ENCODE results near the gene CA10. TPM values are rescaled to one million over a fixed set of nuclear protein-coding genes. Genes with fewer than 3 reads are reported as not detected.

CA10 gene
- total and polyA plus RNA-seq, 9 of the 15 experiments (the other 6 are each of a cell fraction or from before 2014, with no cell fraction given) = not detected

GRCh38 chr17:52049051-52049450 lies 109.5 kb downstream of the CA10 start (continued):
- TF ChIP-seq, protein P1, sequence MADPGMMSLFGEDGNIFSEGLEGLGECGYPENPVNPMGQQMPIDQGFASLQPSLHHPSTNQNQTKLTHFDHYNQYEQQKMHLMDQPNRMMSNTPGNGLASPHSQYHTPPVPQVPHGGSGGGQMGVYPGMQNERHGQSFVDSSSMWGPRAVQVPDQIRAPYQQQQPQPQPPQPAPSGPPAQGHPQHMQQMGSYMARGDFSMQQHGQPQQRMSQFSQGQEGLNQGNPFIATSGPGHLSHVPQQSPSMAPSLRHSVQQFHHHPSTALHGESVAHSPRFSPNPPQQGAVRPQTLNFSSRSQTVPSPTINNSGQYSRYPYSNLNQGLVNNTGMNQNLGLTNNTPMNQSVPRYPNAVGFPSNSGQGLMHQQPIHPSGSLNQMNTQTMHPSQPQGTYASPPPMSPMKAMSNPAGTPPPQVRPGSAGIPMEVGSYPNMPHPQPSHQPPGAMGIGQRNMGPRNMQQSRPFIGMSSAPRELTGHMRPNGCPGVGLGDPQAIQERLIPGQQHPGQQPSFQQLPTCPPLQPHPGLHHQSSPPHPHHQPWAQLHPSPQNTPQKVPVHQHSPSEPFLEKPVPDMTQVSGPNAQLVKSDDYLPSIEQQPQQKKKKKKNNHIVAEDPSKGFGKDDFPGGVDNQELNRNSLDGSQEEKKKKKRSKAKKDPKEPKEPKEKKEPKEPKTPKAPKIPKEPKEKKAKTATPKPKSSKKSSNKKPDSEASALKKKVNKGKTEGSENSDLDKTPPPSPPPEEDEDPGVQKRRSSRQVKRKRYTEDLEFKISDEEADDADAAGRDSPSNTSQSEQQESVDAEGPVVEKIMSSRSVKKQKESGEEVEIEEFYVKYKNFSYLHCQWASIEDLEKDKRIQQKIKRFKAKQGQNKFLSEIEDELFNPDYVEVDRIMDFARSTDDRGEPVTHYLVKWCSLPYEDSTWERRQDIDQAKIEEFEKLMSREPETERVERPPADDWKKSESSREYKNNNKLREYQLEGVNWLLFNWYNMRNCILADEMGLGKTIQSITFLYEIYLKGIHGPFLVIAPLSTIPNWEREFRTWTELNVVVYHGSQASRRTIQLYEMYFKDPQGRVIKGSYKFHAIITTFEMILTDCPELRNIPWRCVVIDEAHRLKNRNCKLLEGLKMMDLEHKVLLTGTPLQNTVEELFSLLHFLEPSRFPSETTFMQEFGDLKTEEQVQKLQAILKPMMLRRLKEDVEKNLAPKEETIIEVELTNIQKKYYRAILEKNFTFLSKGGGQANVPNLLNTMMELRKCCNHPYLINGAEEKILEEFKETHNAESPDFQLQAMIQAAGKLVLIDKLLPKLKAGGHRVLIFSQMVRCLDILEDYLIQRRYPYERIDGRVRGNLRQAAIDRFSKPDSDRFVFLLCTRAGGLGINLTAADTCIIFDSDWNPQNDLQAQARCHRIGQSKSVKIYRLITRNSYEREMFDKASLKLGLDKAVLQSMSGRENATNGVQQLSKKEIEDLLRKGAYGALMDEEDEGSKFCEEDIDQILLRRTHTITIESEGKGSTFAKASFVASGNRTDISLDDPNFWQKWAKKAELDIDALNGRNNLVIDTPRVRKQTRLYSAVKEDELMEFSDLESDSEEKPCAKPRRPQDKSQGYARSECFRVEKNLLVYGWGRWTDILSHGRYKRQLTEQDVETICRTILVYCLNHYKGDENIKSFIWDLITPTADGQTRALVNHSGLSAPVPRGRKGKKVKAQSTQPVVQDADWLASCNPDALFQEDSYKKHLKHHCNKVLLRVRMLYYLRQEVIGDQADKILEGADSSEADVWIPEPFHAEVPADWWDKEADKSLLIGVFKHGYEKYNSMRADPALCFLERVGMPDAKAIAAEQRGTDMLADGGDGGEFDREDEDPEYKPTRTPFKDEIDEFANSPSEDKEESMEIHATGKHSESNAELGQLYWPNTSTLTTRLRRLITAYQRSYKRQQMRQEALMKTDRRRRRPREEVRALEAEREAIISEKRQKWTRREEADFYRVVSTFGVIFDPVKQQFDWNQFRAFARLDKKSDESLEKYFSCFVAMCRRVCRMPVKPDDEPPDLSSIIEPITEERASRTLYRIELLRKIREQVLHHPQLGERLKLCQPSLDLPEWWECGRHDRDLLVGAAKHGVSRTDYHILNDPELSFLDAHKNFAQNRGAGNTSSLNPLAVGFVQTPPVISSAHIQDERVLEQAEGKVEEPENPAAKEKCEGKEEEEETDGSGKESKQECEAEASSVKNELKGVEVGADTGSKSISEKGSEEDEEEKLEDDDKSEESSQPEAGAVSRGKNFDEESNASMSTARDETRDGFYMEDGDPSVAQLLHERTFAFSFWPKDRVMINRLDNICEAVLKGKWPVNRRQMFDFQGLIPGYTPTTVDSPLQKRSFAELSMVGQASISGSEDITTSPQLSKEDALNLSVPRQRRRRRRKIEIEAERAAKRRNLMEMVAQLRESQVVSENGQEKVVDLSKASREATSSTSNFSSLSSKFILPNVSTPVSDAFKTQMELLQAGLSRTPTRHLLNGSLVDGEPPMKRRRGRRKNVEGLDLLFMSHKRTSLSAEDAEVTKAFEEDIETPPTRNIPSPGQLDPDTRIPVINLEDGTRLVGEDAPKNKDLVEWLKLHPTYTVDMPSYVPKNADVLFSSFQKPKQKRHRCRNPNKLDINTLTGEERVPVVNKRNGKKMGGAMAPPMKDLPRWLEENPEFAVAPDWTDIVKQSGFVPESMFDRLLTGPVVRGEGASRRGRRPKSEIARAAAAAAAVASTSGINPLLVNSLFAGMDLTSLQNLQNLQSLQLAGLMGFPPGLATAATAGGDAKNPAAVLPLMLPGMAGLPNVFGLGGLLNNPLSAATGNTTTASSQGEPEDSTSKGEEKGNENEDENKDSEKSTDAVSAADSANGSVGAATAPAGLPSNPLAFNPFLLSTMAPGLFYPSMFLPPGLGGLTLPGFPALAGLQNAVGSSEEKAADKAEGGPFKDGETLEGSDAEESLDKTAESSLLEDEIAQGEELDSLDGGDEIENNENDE (IDR thresholded peaks at IDR 0.05; ENCODE audit: low read depth, low read length) = no peak

All from K562 (cell line).